ENCODE measurements around the gene GSTM3.
"Not testable (repeated sequence)": the region's sequence is repeated elsewhere in the genome, so short reads cannot be mapped to it uniquely, and the experiment has no call there.

GSTM3 gene

DNA sequence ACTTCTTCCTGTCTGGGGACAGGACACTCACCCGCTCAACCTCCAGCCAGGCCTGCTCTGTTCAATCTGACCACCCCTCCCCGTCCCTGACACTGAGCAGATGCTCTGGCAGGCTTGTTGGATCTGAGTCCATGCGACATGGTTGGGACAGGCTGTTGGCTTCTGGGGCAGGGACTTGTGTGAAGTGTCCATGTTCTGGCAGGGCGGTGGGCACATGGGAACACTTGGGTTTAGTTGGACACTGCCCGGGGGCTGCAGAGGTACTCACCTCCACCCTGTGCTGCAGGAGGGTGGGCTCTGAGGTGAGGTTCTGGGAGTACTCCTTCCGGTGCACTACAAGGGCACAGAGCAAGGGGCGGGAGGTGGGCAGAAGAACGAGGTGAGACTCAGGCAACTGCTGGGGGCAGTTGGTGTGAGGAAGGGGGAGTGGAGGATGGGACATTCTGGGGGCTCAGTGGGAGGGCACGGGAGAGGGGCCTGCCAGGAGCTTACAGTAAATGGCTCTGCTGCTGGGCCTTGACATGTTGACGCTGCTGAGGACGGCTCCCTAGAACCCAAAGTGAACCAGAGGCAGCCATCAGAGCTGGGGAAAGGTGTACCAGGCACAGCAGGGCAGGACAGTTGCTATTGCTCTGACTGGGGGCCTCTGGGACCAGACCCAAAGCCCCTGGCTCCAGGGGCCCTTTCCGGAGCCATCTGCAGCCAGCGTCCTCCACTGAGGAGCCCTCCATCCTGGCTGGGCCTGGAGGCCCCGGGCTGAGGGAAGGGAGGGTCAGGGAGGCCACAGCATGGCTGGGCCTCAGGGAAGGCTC lies 20.6 kb upstream of the GSTM3 start:
- DNase-seq = no peak

GRCh38 chr1:109760581-109761226 lies 19.9 kb upstream of the GSTM3 start:
- no peak for DNase-seq

DNA sequence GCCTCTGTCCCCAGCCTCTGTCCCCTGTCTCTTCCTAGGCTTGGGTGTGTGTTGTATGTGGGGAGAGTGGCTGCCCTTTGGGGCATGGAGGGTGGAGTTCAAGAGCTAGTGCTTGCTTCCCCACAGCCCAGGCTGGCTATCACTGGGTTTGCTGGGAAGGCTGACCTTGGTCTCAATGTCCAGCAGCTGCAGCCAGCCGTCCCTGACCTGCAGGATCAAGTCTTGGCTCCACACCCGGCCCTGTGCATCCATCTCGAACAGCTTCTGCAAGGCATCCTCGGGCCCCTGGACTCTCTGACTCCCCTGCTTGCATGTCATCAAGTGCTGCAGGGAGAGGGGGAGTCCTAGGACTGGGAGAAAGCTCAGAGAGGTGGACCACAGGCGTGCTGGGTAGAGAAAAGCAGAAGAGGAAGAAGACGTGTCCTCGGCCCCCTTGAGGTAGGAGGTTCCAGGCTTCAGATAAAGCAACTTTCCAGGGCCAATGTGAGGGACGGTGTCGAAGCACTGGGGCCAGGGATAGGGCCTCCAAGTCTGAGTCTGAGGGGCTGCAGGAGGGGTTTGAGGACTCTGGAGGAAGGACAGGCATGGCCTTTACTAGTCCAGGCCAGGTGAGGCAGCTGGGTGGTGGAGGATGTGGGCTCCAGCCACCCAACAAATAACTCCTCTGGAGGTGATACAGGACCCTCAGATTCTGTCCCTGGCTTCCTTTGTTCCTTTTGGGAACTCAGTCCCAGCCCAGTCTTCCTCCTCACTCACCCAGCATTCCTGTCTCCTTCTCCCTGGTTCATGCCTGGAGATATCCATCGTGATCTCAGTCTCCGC lies 18.9 kb upstream of the GSTM3 start:
- DNase-seq = no peak

- no peak for DNase-seq
Observed at GRCh38 chr1:109757936-109758786, 17.3 kb upstream of the GSTM3 start.

- no peak for DNase-seq
Observed at GRCh38 chr1:109756848-109757521, 16.1 kb upstream of the GSTM3 start.

DNA sequence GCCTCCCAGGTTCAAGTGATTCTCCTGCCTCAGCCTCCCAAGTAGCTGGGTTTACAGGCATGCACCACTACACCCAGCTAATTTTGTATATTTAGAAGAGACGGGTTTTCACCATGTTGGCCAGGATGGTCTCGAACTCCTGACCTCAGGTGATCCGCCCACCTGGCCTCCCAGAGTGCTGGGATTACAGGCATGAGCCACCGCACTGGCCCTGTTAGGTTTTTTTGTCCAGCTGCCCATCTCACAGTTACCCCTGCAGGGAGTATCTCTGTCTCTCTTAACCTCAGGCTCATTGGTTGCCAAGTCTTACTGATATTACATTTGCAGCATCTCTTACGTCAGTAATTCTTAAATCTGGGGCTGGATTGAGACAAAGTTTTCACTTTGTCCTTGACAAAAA lies 15.5 kb upstream of the GSTM3 start:
- DNase-seq = not testable (repeated sequence)

GRCh38 chr1:109754738-109755137 lies 13.9 kb upstream of the GSTM3 start:
- DNase-seq = no peak

- DNase-seq = no peak
Observed at GRCh38 chr1:109751531-109752260, 10.9 kb upstream of the GSTM3 start.

GRCh38 chr1:109750920-109751319 lies 10.1 kb upstream of the GSTM3 start:
- no peak for DNase-seq

- DNase-seq = no peak
Observed at GRCh38 chr1:109750241-109750882, 9.5 kb upstream of the GSTM3 start.

DNA sequence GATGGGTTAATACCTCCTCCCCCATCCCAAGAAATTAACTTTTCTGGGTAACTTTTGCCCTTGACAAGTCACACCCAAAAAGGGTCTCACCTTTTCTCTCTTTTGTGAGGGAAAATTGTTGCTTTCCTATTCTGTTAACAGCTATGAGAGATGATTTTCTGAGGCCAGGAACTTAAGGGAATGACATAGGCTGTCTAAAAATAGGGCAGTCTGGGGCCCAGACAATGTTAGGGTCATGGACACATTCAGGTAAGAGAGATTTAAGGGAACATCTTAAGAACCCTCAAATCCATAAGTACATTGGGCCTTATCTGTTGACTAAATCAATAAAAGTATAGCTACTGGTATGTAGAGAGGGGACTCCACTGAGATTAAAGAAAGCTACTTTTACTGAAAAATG lies 8.4 kb upstream of the GSTM3 start:
- no peak for DNase-seq

- not testable (repeated sequence) for DNase-seq
Observed at GRCh38 chr1:109748311-109748710, 7.5 kb upstream of the GSTM3 start.

GRCh38 chr1:109739738-109740614 lies 862 bp downstream of the GSTM3 start:
- peak; percentile 62 for DNase-seq

GRCh38 chr1:109733236-109733870 lies 7.5 kb downstream of the GSTM3 start:
- peak; percentile 36 for DNase-seq

DNA sequence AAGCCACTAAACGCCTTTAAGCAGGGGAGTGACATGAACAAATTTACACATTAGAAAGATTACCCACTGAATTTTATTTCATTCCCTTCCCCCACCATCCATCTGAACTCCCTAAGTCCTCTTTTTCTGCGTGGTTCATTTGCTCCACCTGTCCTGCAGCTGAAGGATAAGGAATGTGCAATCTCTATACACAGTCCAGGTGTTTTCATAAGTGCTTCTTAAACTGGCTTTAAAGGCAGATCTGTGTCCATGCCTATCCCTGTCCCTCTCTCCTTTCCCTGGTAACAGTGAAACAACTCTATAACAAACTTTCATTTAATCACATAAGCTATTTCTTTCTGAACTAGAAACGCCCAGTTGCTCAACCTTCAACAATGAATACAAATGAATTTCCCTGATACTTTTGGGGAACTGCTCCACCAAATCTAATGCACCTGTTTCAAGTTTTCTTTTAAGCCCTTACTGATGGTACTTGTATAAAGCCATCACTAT lies 8.4 kb downstream of the GSTM3 start:
- DNase-seq = peak; percentile 39

- no peak for DNase-seq
Observed at GRCh38 chr1:109730666-109731065, 10.2 kb downstream of the GSTM3 start.

DNA sequence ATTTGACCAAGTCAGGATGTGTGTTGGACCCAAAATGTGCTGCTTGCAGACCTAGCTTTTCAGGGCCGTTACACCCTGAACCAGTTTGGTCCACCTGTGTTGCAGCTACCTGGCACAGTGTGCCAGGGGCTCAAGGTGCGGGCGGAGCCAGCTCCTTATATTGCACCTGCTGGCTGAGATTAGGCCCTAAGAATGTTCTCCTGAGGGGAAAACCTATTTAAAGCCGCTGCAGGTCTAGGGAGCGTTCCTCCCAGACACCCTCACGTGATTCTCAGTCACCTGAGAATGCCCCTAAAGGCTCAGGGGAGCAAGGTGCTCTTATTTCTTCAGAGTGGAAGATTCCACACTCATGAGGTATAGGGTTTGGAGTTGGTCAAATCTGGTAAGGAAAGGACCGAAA lies 12.0 kb downstream of the GSTM3 start:
- no peak for DNase-seq

DNA sequence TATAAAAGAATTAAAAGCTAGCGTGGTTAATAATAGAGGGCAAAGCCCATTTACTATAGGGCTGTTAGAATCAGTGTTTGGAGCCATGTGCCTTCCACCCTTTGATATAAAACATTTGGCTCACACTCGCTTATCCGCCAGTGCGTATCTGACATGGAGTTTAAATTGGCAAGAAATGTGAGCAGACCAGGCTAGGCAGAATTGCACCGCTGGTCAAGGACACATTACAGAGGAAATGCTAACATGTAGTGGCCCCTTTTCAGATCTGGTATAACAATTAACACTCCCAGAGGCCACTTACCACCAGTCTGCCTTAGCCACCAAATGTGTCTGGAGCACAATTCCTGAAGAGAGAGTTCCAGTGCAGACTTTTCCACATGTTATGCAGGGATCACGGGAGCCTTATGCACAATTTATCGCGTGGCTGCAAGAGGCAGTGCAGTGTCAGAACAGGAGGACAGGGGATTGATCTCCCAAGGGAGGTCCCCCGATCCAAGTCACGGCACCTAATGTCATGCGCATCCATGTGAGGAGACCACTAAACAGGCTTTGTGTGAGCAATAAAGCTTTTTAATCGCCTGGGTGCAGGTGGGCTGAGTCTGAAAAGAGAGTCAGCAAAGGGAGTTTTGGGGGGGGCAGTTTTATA lies 14.0 kb downstream of the GSTM3 start:
- no peak for DNase-seq

DNA sequence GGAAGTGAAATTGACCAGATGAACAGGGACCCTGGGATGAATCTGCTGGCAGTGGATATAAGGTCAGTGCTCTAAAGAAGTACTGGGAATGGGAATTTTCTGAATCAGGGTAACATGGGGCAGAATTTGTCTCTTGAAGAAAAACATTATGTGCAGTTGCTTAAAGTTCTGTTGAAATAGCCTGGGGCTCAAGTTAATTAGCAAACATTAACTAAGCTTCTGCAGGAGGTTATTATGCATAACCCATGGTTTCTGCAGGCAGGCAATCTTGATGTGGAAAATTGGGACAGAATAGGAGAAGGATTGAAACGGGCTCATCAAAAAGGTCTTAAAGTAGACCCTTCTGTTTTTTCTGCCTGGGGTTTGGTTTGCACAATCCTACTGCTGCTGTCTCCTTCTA lies 14.8 kb downstream of the GSTM3 start:
- DNase-seq = no peak

All from NCI-H187 treated with DMSO at 0.1 percent for 48 hours (cell line).